Smooth muscle cell (in vitro differentiated cells): Measurements from ENCODE around the gene ZBTB1. TPM values are rescaled to one million over a fixed set of nuclear protein-coding genes. Genes with fewer than 3 reads are reported as not detected.

Experiments
- DNase-seq: peaks from one replicate; lab custom pipeline; 2025; ENCODE audit not compliant: unreplicated experiment; lab: John Stamatoyannopoulos, UW
- H2AFZ ChIP-seq: fragments of 200-600 bp; sonication (generic); 2 replicates; pipeline ENCODE4 v1.6.0; 2016; ENCODE audit warnings: antibody characterized with exemption, low read depth, mild to moderate bottlenecking
- H3F3A ChIP-seq: fragments of 200-600 bp; sonication (generic); 2 replicates; pipeline ENCODE4 v1.6.0; 2017; ENCODE audit warnings: antibody characterized with exemption, low read depth
- H3K27ac ChIP-seq: fragments of 200-600 bp; sonication (generic); 2 replicates; pipeline ENCODE4 v1.5.1; 2016; ENCODE audit warnings: low read depth, mild to moderate bottlenecking
- H3K27me3 ChIP-seq: fragments of 200-600 bp; sonication (generic); 2 replicates; pipeline ENCODE4 v1.6.1; 2016; ENCODE audit warnings: low read depth, mild to moderate bottlenecking
- H3K36me3 ChIP-seq: fragments of 200-600 bp; sonication (generic); 2 replicates; pipeline ENCODE4 v1.5.1; 2016; ENCODE audit warnings: low read depth
- H3K4me1 ChIP-seq: fragments of 200-600 bp; sonication (generic); 2 replicates; pipeline ENCODE4 v1.5.1; 2016; ENCODE audit warnings: low read depth
- H3K4me2 ChIP-seq: fragments of 200-600 bp; sonication (generic); 2 replicates; pipeline ENCODE4 v1.6.0; 2016; ENCODE audit warnings: mild to moderate bottlenecking
- H3K4me3 ChIP-seq: fragments of 200-600 bp; sonication (generic); 2 replicates; pipeline ENCODE4 v1.5.1; 2016; ENCODE audit warnings: mild to moderate bottlenecking
- H3K79me2 ChIP-seq: fragments of 200-600 bp; sonication (generic); 2 replicates; pipeline ENCODE4 v1.6.0; 2016; ENCODE audit warnings: low read depth, mild to moderate bottlenecking
- H3K9ac ChIP-seq: fragments of 200-600 bp; sonication (generic); 2 replicates; pipeline ENCODE4 v1.6.0; 2016; ENCODE audit warnings: low read depth
- H3K9me3 ChIP-seq: fragments of 200-600 bp; sonication (generic); replicated peaks from 2 replicates; pipeline ENCODE4 v1.5.1; 2016; ENCODE audit warnings: low read depth
- H4K20me1 ChIP-seq: fragments of 200-600 bp; sonication (generic); 2 replicates; pipeline ENCODE4 v1.6.0; 2016; ENCODE audit warnings: low read depth
- CTCF ChIP-seq: fragments of 200-600 bp; sonication (generic); IDR thresholded peaks from 2 replicates; pipeline ENCODE4 v1.5.1; 2017; ENCODE audit warnings: borderline replicate concordance, mild to moderate bottlenecking, antibody characterized with exemption; ENCODE audit not compliant: insufficient read depth, poor library complexity, severe bottlenecking
- WGBS: methylation state at CpG from one replicate; pipeline ENCODE4 v1.1.7; 2016; ENCODE audit warnings: low lambda C conversion rate; 5-methylcytosine and 5-hydroxymethylcytosine counted together
- polyA plus RNA-seq: library from polyadenylated mRNA; unstranded; fragments of >200 nt; fragmentation: Nextera tagmentation; extraction: Ambion mirVana; gene quantifications from 2 replicates; pipeline ENCODE4 v1.2.1, GENCODE V29; 2016
- total RNA-seq: library from RNA; depleted of rRNA; stranded (reverse); fragments of >200 nt; gene quantifications from 2 replicates; pipeline ENCODE4 v1.2.3, GENCODE V29; 2014

ZBTB1 gene
- total and polyA plus RNA-seq, 2 experiments from 2014 or later: 41.3 to 82.9 TPM

GRCh38 chr14:64478634-64479250, 25.8 kb upstream of the ZBTB1 start:
- Histone ChIP-seq H3K79me2 (peaks cover 6% of the 10 kb centered on the region), H3K4me3 (no peak overlapping the region), H3K27ac (no peak overlapping the region), H3K36me3 (no peaks in the 10 kb centered on the region), H3K9me3 (no peaks in the 10 kb centered on the region), H3K4me2 (no peak overlapping the region), H3K9ac (no peak overlapping the region), H3K4me1 (no peaks in the 10 kb centered on the region), H4K20me1 (no peaks in the 10 kb centered on the region), H2AFZ (no peak overlapping the region), H3F3A (peaks cover 10% of the 10 kb centered on the region), H3K27me3 (no peaks in the 10 kb centered on the region)
- DNase-seq: no peak
- TF ChIP-seq CTCF: peak; percentile 51

DNA sequence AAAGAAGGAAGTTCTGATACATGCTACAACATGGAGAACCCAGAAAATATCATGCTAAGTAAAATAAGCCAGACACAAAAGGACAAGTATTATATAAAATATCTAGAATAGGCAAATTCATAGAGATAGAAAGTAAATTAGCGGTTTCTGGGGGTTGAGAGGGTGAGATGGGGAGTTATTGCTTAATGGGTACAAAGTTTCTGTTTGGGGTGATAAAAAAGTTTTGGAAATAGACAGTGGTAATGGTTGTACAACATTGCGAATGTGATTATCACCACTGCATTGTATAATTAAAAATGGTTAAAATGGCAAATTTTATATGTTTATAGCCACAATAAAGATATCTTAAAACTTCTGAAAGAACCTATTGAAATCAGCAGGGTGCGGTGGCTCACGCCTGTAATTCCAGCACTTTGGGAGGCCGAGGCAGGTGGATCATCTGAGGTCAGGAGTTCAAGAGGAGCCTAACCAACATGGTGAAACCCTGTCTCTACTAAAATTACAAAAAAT, 15.9 kb upstream of the ZBTB1 start:
- Histone ChIP-seq H2AFZ (no peak overlapping the region), H3K4me3 (no peak overlapping the region), H3K9me3 (no peaks in the 10 kb centered on the region), H3K4me2 (no peak overlapping the region), H3K36me3 (peaks cover 14% of the 10 kb centered on the region), H3K27ac (no peak overlapping the region), H3K27me3 (no peaks in the 10 kb centered on the region), H4K20me1 (peaks cover 13% of the 10 kb centered on the region), H3K79me2 (no peaks in the 10 kb centered on the region), H3K9ac (no peak overlapping the region), H3K4me1 (peaks cover 3% of the 10 kb centered on the region), H3F3A (no peaks in the 10 kb centered on the region)
- no peak for DNase-seq
- WGBS: 99% methylated on average over 5 of the region's 5 CpGs
- no peak for TF ChIP-seq CTCF

DNA sequence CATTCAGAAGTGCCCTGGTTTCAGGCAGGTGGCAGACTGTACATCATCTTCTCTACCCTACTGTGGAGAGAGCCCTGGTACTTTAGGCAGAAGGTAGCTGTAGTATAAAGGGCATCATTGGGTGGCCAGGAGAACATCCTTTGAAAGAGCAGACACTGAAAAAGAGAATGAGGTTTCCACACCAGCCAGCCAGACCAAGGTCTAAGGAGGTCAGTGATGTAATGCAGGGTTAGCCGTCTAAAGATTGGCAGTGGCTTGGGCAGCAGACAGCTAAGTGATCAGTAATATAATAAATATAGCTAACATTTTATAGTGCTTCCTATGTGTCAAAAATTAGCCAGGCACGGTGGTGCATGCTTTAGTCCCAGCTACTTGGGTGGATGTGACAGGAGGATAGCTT, 12.9 kb upstream of the ZBTB1 start:
- H2AFZ ChIP-seq: no peak overlapping the region
- H3K9me3 ChIP-seq: no peaks in the 10 kb centered on the region
- H3K4me3 ChIP-seq: no peak overlapping the region
- no peak for TF ChIP-seq CTCF
- H3K9ac ChIP-seq: no peak overlapping the region
- no peaks in the 10 kb centered on the region for H3F3A ChIP-seq
- peaks cover 22% of the 10 kb centered on the region for H3K79me2 ChIP-seq
- H3K27me3 ChIP-seq: no peaks in the 10 kb centered on the region
- 91% methylated on average over 2 of the region's 2 CpGs for WGBS
- no peak overlapping the region for H3K27ac ChIP-seq
- no peaks in the 10 kb centered on the region for H3K4me1 ChIP-seq
- no peak overlapping the region for H3K4me2 ChIP-seq
- no peak for DNase-seq
- H4K20me1 ChIP-seq: peaks cover 13% of the 10 kb centered on the region
- peaks cover 11% of the 10 kb centered on the region for H3K36me3 ChIP-seq

DNA sequence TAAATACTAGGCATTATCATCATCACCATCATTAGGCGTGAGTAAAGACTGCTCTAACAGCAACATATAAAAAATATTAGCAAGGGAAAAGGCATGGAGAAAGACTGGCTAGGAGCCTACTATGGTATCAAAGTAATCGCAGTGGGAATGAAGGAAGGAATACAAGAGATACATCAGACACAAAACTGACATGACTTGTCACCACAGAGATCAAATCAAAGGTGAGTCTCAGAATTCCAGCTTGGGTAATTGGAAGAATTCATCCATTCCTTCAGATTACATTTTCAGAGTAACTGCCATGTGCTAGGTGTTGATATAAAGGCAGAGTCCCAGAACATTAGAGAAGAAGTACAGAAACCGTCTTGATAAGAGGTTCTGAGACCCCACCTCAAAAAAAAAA, 11.1 kb upstream of the ZBTB1 start:
- no peaks in the 10 kb centered on the region for H3K36me3 ChIP-seq
- WGBS: 83% methylated on average over 3 of the region's 3 CpGs
- no peak overlapping the region for H2AFZ ChIP-seq
- H3K4me1 ChIP-seq: no peaks in the 10 kb centered on the region
- no peaks in the 10 kb centered on the region for H3K27me3 ChIP-seq
- DNase-seq: no peak
- no peak overlapping the region for H3K4me2 ChIP-seq
- no peak overlapping the region for H3K9ac ChIP-seq
- H3K9me3 ChIP-seq: no peaks in the 10 kb centered on the region
- H3K4me3 ChIP-seq: no peak overlapping the region
- no peak overlapping the region for H3K27ac ChIP-seq
- peaks cover 13% of the 10 kb centered on the region for H4K20me1 ChIP-seq
- H3K79me2 ChIP-seq: peaks cover 39% of the 10 kb centered on the region
- H3F3A ChIP-seq: no peaks in the 10 kb centered on the region
- TF ChIP-seq CTCF: no peak
